Spleen (tissue), 11 donors: ENCODE results near the gene COL9A3. TPM values are rescaled to one million over a fixed set of nuclear protein-coding genes. Genes with fewer than 3 reads are reported as not detected.
A peak's percentile ranks its signal among the peaks of the same experiment; 100 is the strongest.

Experiments used
- DNase-seq: peaks from one replicate; pipeline ENCODE4 v3.0.0-alpha.2; 2020
- H3K27ac ChIP-seq, 8 donors: fragments of 200-600 bp; sonication (generic) in 7 of 8; 1 replicate in 4 of 8; 2 replicates in 4 of 8; pipeline versions ENCODE4 v1.5.0 to v1.8.0; 2016 to 2021; ENCODE audit warnings: inconsistent platforms in 4 of 8, mild to moderate bottlenecking in 4 of 8, moderate library complexity in 1 of 8
- H3K27me3 ChIP-seq, 7 donors: fragments of 200-600 bp; sonication (generic) in 6 of 7; replicated peaks in 1 of 7; 1 replicate in 4 of 7; 2 replicates in 3 of 7; pipeline versions ENCODE4 v1.5.0 to v1.8.0; 2016 to 2021; ENCODE audit warnings: inconsistent platforms in 3 of 7, mild to moderate bottlenecking in 1 of 7
- H3K36me3 ChIP-seq, 6 donors: fragments of 200-600 bp; sonication (generic) in 5 of 6; 1 replicate in 4 of 6; 2 replicates in 2 of 6; pipeline versions ENCODE4 v1.5.0 to v1.8.0; 2016 to 2021; ENCODE audit warnings: inconsistent platforms in 2 of 6
- H3K4me1 ChIP-seq, 6 donors: fragments of 200-600 bp; sonication (generic) in 5 of 6; 1 replicate in 3 of 6; 2 replicates in 3 of 6; pipeline versions ENCODE4 v1.5.0 to v1.8.0; 2016 to 2021; ENCODE audit warnings: inconsistent platforms in 3 of 6
- H3K4me3 ChIP-seq, 8 donors: fragments of 200-600 bp; sonication (generic) in 7 of 8; 1 replicate in 4 of 8; 2 replicates in 4 of 8; pipeline versions ENCODE4 v1.5.0 to v1.8.0; 2016 to 2021; ENCODE audit warnings: inconsistent platforms in 4 of 8, mild to moderate bottlenecking in 4 of 8, moderate library complexity in 2 of 8
- H3K9me3 ChIP-seq, 8 donors: fragments of 200-600 bp; sonication (generic) in 7 of 8; 1 replicate in 4 of 8; 2 replicates in 4 of 8; pipeline versions ENCODE4 v1.5.0 to v1.8.0; 2016 to 2021; ENCODE audit warnings: inconsistent platforms in 4 of 8
- POLR2A ChIP-seq, 3 donors: fragments of 450-650 bp; IDR thresholded peaks; one replicate each; pipeline ENCODE4 v1.5.1; 2017; ENCODE audit warnings: antibody characterized with exemption in 3 of 3, mild to moderate bottlenecking in 1 of 3
- POLR2AphosphoS5 ChIP-seq, 3 donors: sonication (generic); formaldehyde crosslinking; IDR thresholded peaks; one replicate each; pipeline ENCODE4 v1.5.1; 2017; ENCODE audit warnings: antibody characterized with exemption in 3 of 3
- WGBS, 5 donors: extraction: QIAGEN DNeasy Blood & Tissue Kit in 3 of 5; methylation state at CpG; one replicate each; pipeline versions ENCODE4 v1.1.5 to v1.1.7; 2013 to 2018; 5-methylcytosine and 5-hydroxymethylcytosine counted together
- intact Hi-C: fragments of 100-400 bp; cut with DNase I; formaldehyde crosslinking; loops from one replicate; pipeline ENCODE4 v1.15.0; 2023; ENCODE audit warnings: low total_unique reads
- polyA plus RNA-seq, 3 donors: library from polyadenylated mRNA; stranded (reverse); fragments of 200-250 nt; gene quantifications; one replicate each; pipeline ENCODE4 v1.2.1, GENCODE V29; 2013
- total RNA-seq, 7 donors: library from RNA; depleted of rRNA in 3 of 7; stranded (reverse); fragments of >200 nt in 3 of 7; fragmentation: NEBNext Ultra II Directional in 4 of 7; extraction: Animal tissue kit (Norgen Biotek cat#: 25700) in 4 of 7; gene quantifications; one replicate each; pipeline versions ENCODE4 v1.1.0 to v1.2.1, GENCODE V29; 2016 to 2021
- TF ChIP-seq, protein P1 (sequence below), 11 experiments: fragments of 200-600 bp in 7 of 11; fragments of 450-650 bp in 4 of 11; sonication (generic) in 4 of 11; IDR thresholded peaks in 8 of 11; conservative IDR thresholded peaks in 3 of 11; 1 replicate in 7 of 11; 2 replicates in 4 of 11; pipeline versions ENCODE4 v1.4.0 to v1.8.0; 2016 to 2021; ENCODE audit warnings: antibody characterized with exemption in 11 of 11, inconsistent platforms in 4 of 11, mild to moderate bottlenecking in 1 of 11
- donor health status: healthy with polysubstance abuse.
- donor health status: DM: no; HTN: no; CAD: no; lungs with moderate emphysema.
- donor health status: DM: no; HTN: no; CAD: no.
- donor health status: Bipolar disorder and iron deficiency.
- donor health status: healthy.
- donor health status: DM: no; HTN: no; CAD: no.
- donor health status: DM: yes; HTN: yes; CAD: no.

COL9A3 gene
- total and polyA plus RNA-seq, 10 donors = 1.2 to 16.7 (median 11.1) TPM

GRCh38 chr20:62784497-62784896, 32.4 kb upstream of the COL9A3 start:
- Histone ChIP-seq H3K4me1 (peaks cover 0 to 12% (median 6%) of the 10 kb centered on the region in 6 donors), H3K27ac (no peak overlapping the region), H3K4me3 (no peak overlapping the region), H3K27me3 (no peaks in the 10 kb centered on the region), H3K36me3 (no peaks in the 10 kb centered on the region), H3K9me3 (no peaks in the 10 kb centered on the region)
- WGBS, 5 donors = 89 to 95% (median 93%) methylated on average over 16 of the region's 16 CpGs
- no peak for TF ChIP-seq POLR2AphosphoS5 (IDR thresholded peaks at IDR 0.05)
- TF ChIP-seq POLR2A (IDR thresholded peaks at IDR 0.05) = no peak
- TF ChIP-seq, protein P1, sequence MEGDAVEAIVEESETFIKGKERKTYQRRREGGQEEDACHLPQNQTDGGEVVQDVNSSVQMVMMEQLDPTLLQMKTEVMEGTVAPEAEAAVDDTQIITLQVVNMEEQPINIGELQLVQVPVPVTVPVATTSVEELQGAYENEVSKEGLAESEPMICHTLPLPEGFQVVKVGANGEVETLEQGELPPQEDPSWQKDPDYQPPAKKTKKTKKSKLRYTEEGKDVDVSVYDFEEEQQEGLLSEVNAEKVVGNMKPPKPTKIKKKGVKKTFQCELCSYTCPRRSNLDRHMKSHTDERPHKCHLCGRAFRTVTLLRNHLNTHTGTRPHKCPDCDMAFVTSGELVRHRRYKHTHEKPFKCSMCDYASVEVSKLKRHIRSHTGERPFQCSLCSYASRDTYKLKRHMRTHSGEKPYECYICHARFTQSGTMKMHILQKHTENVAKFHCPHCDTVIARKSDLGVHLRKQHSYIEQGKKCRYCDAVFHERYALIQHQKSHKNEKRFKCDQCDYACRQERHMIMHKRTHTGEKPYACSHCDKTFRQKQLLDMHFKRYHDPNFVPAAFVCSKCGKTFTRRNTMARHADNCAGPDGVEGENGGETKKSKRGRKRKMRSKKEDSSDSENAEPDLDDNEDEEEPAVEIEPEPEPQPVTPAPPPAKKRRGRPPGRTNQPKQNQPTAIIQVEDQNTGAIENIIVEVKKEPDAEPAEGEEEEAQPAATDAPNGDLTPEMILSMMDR (IDR thresholded peaks at IDR 0.05 in 8 of 11, conservative IDR thresholded peaks at IDR 0.05 in 3 of 11) = no peak
- no peak for DNase-seq
- intact Hi-C loops = no loop called here

DNA sequence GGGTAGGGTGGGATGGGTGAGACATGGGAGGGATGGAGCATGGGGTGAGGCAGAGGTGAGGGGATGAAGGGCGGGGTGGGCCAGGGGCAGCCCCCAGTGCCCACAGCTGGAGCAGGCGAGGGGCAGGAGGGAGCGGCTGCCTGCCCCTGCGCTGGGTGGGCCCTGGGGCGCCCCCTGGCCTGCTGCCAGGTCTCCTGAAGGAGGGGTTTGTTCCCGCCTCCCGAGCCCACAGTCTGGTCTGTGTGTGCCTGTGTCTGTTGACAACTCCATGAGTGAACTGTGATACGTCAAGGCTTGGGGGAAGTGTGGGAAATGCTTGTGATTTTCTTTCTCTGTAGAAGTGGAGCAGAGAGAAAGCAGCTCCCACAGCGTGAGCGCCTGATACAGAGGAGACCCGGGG, 31.5 kb upstream of the COL9A3 start:
- TF ChIP-seq, protein P1 (IDR thresholded peaks at IDR 0.05 in 8 of 11, conservative IDR thresholded peaks at IDR 0.05 in 3 of 11) = no peak
- no peak for TF ChIP-seq POLR2A (IDR thresholded peaks at IDR 0.05)
- TF ChIP-seq POLR2AphosphoS5 (IDR thresholded peaks at IDR 0.05) = no peak
- intact Hi-C loops = no loop called here
- Histone ChIP-seq H3K27ac (no peak overlapping the region), H3K36me3 (no peaks in the 10 kb centered on the region), H3K4me1 (peaks cover 0 to 12% (median 6%) of the 10 kb centered on the region in 6 donors), H3K9me3 (no peaks in the 10 kb centered on the region), H3K27me3 (no peaks in the 10 kb centered on the region), H3K4me3 (no peak overlapping the region)
- DNase-seq = no peak
- 77 to 86% (median 83%) methylated on average over 11 of the region's 11 CpGs for WGBS, 5 donors

- no peak for TF ChIP-seq POLR2AphosphoS5 (IDR thresholded peaks at IDR 0.05)
- no peak for TF ChIP-seq POLR2A (IDR thresholded peaks at IDR 0.05)
- TF ChIP-seq, protein P1 (IDR thresholded peaks at IDR 0.05 in 8 of 11, conservative IDR thresholded peaks at IDR 0.05 in 3 of 11) = no peak
- Histone ChIP-seq H3K27me3 (no peaks in the 10 kb centered on the region), H3K4me1 (peaks cover 0 to 13% (median 7%) of the 10 kb centered on the region in 6 donors), H3K4me3 (no peak overlapping the region), H3K36me3 (no peaks in the 10 kb centered on the region), H3K9me3 (no peaks in the 10 kb centered on the region), H3K27ac (no peak overlapping the region)
- intact Hi-C loops = no loop called here
- no peak for DNase-seq
- 67 to 90% (median 83%) methylated on average over 9 to 13 of the region's 13 CpGs for WGBS, 5 donors
These were observed 30.7 kb upstream of the COL9A3 start for GRCh38 chr20:62786157-62786556.

- no peaks in the 10 kb centered on the region for H3K36me3 ChIP-seq
- no peak overlapping the region for H3K4me3 ChIP-seq
- 43 to 58% (median 45%) methylated on average over 7 of the region's 7 CpGs for WGBS, 5 donors
- TF ChIP-seq, protein P1 (IDR thresholded peaks at IDR 0.05 in 8 of 11, conservative IDR thresholded peaks at IDR 0.05 in 3 of 11) = no peak
- peak in 1 of 3 donors; percentile 10 for TF ChIP-seq POLR2AphosphoS5 (IDR thresholded peaks at IDR 0.05)
- no peak for DNase-seq
- H3K9me3 ChIP-seq = no peaks in the 10 kb centered on the region
- intact Hi-C loops = no loop called here
- H3K27ac ChIP-seq = peak overlapping the region in 2 of 8 donors; percentile 48
- peaks cover 0 to 24% (median 14%) of the 10 kb centered on the region in 6 donors for H3K4me1 ChIP-seq
- no peaks in the 10 kb centered on the region for H3K27me3 ChIP-seq
These were observed 29.5 kb upstream of the COL9A3 start for GRCh38 chr20:62787321-62787720.
